ACC112 (cell line): ENCODE data around the gene OLFM2.
"Not testable (repeated sequence)": the region's sequence is repeated elsewhere in the genome, so short reads cannot be mapped to it uniquely, and the experiment has no call there.

ENCODE experiments used
- H2AFZ ChIP-seq: fragments of 200-600 bp; sonication (generic); one replicate; pipeline ENCODE4 v1.6.0; 2017; ENCODE audit warnings: antibody characterized with exemption, low read length; ENCODE audit not compliant: unreplicated experiment
- H3K27ac ChIP-seq: fragments of 200-600 bp; sonication (generic); 2 replicates; pipeline ENCODE4 v1.5.1; 2014; ENCODE audit warnings: low read depth, mild to moderate bottlenecking, antibody characterized with exemption, low read length, moderate library complexity
- H3K27me3 ChIP-seq: fragments of 200-600 bp; sonication (generic); 2 replicates; pipeline ENCODE4 v1.6.1; 2014; ENCODE audit warnings: mild to moderate bottlenecking, antibody characterized with exemption, low read length, moderate library complexity, mixed read lengths; ENCODE audit not compliant: insufficient read depth
- H3K36me3 ChIP-seq: fragments of 200-600 bp; sonication (generic); 2 replicates; pipeline ENCODE4 v1.6.1; 2016; ENCODE audit warnings: mild to moderate bottlenecking, antibody characterized with exemption, low read length, moderate library complexity, mixed read lengths; ENCODE audit not compliant: insufficient read depth
- H3K4me1 ChIP-seq: fragments of 200-600 bp; sonication (generic); one replicate; pipeline ENCODE4 v1.6.1; 2016; ENCODE audit warnings: low read length, mixed read lengths; ENCODE audit not compliant: insufficient read depth, unreplicated experiment, control insufficient read depth
- H3K4me3 ChIP-seq: fragments of 200-600 bp; sonication (generic); 2 replicates; pipeline ENCODE4 v1.5.1; 2014; ENCODE audit warnings: mild to moderate bottlenecking, low read depth, low read length
- H3K79me2 ChIP-seq: fragments of 200-600 bp; sonication (generic); one replicate; pipeline ENCODE4 v1.6.0; 2016; ENCODE audit warnings: low read length; ENCODE audit not compliant: control insufficient read depth, unreplicated experiment, insufficient read depth

OLFM2 gene

DNA sequence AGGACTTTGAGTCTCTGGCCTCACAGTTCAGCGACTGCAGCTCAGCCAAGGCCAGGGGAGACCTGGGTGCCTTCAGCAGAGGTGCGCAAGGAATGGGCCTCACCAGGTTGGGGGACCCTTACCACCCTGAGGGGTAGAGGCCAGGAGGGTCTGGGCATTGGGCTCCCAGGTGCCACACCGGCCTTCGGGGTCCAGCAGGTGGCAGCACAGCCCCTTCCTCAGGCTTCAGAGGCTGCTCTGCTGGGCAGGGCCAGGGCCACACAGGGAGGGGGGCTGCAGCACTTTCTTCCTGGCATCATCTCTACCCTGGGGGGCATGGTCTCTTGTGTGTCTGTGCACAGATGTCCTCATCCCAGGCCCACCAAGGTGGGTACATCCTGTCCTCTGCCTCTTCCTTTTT, 88.3 kb downstream of the OLFM2 start:
- no peak overlapping the region for H3K4me3 ChIP-seq
- no peaks in the 10 kb centered on the region for H3K27me3 ChIP-seq
- H3K27ac ChIP-seq: no peak overlapping the region
- H2AFZ ChIP-seq: no peak overlapping the region
- no peaks in the 10 kb centered on the region for H3K79me2 ChIP-seq
- H3K36me3 ChIP-seq: no peaks in the 10 kb centered on the region
- peaks cover 6% of the 10 kb centered on the region for H3K4me1 ChIP-seq

DNA sequence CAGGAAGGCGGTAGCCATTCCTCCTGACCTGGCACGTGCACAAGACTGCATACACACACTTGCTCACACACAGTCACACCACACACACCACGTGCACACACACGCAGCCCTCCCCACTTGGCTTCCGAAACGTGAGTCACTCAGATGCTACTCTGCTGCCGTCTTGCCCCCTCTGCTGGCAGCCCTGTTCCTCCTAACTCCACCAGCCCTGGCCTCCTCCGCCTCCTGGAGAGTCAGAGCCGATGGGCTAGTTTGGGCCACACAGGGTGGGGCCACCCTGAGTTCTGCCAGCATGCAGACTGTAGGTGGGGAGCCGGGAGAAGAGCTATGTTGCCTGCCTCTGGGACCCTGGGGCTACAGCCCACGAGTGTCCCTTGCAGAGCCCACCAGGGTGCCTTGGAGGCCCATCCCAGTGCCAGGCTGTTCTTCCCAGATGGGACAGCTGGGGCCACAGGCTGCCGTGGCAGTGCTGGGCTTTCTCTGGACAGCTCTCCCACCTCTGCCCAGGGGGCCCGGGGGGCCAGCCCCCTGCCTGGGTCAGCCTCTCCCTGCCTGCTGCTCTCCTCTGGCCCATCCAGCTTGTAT, 89.1 kb downstream of the OLFM2 start:
- no peaks in the 10 kb centered on the region for H3K36me3 ChIP-seq
- H3K4me1 ChIP-seq: peaks cover 6% of the 10 kb centered on the region

DNA sequence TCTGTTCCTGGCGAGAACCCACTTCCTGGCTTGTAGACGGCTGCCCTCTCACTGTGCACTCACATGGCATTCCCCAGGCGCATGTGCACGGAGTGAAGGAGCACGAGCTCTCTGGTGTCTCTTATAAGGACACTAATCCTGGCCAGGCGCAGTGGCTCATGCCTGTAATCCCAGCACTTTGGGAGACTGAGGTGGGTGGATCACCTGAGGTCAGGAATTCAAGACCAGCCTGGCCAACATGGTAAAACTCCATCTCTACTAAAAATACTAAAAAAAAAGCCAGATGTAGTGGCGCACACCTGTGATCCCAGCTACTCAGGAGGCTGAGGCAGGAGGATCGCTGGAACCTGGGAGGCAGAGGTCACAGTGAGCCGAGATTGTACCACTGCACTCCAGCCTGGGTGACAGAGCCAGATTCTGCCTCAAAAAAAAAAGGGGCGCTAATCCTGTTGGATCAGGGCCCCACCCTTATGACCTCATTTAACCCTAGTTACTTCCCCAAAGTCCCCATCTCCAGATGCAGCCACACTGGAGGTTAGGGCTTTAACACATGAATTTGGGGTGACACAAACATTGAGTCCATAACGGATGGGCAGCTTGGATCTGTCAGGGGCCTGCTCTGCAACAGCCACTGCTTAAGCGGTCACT, 92.6 kb downstream of the OLFM2 start:
- H3K27me3 ChIP-seq, H3K36me3 ChIP-seq, H3K79me2 ChIP-seq, H2AFZ ChIP-seq, H3K4me1 ChIP-seq, H3K4me3 ChIP-seq, H3K27ac ChIP-seq: not testable (repeated sequence)

More for the DNA sequence above, 89.1 kb downstream of the OLFM2 start:
- no peak overlapping the region for H3K27ac ChIP-seq
- no peak overlapping the region for H2AFZ ChIP-seq
- no peaks in the 10 kb centered on the region for H3K27me3 ChIP-seq
- H3K4me3 ChIP-seq: no peak overlapping the region
- no peaks in the 10 kb centered on the region for H3K79me2 ChIP-seq

DNA sequence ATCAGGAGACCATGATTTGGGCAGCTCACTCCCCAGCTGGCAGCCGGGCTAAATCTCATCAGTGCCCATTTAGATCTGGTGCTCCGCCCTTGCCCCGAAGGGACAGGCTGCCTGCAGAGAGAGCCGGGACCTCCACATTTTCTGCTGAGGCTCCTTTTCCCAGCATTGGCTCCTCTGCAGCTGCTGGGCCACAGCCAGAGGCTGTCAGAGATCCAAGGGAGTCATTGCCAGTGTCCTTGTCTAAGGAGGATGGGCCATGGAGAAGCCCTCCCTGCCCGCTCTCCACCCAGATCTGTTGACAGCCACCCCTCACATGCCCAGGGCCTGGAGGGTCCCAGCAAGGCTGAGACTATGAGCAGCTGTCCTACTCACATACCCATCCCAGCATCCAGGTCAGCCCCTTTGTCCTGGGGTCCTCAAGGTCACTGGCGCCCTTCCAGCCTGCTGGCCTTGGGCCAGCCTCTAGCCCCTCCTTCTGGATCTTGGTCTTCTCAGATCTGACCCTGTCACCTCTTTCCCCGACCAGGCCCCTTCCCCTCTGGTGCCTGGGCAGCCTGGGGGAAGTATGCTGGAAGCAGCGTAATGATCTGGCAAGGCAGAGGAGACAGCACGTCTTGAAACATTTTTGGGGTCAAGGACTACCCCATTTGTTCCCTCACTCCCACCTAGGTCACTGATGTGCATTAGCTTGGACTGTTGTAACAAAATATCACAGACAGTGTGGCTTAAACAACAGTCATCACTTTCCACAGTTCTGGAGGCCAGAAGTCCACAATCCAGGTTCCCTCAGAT, 93.3 kb downstream of the OLFM2 start:
- H3K27ac ChIP-seq: no peak overlapping the region
- H3K4me3 ChIP-seq: no peak overlapping the region
- H3K4me1 ChIP-seq: peaks cover 6% of the 10 kb centered on the region
- peaks cover 3% of the 10 kb centered on the region for H3K79me2 ChIP-seq
- H3K36me3 ChIP-seq: peaks cover 3% of the 10 kb centered on the region; the same call in 1 of the 2 replicates
- H2AFZ ChIP-seq: no peak overlapping the region
- H3K27me3 ChIP-seq: no peaks in the 10 kb centered on the region

DNA sequence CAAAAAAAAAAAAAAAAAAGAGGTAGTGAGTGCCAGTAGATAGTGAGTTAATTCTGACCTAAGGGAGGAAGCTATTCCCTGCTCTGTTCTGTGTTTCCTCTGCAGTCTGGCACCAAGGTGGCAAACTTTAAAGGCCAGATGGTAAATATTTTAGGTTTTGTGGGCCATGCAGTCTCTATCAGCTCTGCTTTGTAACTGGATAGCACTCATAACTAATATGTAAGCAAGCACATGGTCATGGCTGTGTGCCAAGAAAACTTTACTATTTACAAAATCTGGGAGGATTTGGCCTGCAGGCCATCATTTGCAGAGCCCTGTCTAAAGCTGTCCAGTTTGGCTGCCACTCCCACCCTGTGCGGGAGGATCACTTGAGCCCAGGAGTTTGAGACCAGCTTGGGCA, 96.9 kb downstream of the OLFM2 start:
- Histone ChIP-seq H3K4me1 (peaks cover 4% of the 10 kb centered on the region), H3K36me3 (peaks cover 3% of the 10 kb centered on the region; the same call in 1 of the 2 replicates), H2AFZ (no peak overlapping the region), H3K79me2 (peaks cover 18% of the 10 kb centered on the region), H3K27me3 (no peaks in the 10 kb centered on the region), H3K4me3 (no peak overlapping the region), H3K27ac (no peak overlapping the region)

DNA sequence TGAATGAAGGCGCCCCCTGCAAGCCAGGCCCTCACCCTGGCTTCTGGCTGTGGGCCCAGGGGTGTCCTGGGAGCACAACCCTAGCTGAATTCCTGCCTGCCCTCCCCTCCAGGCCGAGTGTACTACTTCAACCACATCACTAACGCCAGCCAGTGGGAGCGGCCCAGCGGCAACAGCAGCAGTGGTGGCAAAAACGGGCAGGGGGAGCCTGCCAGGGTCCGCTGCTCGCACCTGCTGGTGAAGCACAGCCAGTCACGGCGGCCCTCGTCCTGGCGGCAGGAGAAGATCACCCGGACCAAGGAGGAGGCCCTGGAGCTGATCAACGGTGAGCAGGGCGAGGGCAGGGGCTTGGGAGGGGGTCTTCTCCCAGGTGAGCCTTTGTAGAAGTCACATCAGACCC, 98.0 kb downstream of the OLFM2 start:
- Histone ChIP-seq H3K79me2 (peaks cover 18% of the 10 kb centered on the region), H3K27ac (no peak overlapping the region), H3K4me1 (peaks cover 4% of the 10 kb centered on the region), H3K4me3 (no peak overlapping the region), H2AFZ (no peak overlapping the region), H3K36me3 (peaks cover 3% of the 10 kb centered on the region; the same call in 1 of the 2 replicates), H3K27me3 (no peaks in the 10 kb centered on the region)

DNA sequence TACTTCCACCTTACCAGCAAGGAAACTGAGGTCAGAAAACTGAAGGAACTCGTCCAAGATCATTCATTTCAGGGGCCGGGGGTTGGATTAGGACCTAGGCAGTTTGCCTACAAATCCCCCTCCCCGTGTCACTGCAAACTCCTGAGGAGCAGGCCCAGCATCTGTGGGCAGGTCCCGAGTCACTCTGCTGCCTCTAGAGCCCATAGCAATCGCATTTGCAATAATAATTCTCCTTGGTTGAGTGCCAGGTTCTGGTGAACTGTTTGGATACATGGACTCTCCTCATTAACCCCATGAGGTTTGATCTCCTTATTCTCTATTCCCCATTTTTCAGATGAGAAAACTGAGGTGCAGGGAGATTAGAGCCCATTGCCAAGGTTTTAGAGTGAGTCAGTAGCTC, 100.3 kb downstream of the OLFM2 start:
- no peak overlapping the region for H2AFZ ChIP-seq
- H3K79me2 ChIP-seq: peaks cover 15% of the 10 kb centered on the region
- H3K27me3 ChIP-seq: no peaks in the 10 kb centered on the region
- H3K4me3 ChIP-seq: peak overlapping the region; percentile 84
- peaks cover 3% of the 10 kb centered on the region; the same call in 1 of the 2 replicates for H3K36me3 ChIP-seq
- peaks cover 4% of the 10 kb centered on the region for H3K4me1 ChIP-seq
- H3K27ac ChIP-seq: no peak overlapping the region

DNA sequence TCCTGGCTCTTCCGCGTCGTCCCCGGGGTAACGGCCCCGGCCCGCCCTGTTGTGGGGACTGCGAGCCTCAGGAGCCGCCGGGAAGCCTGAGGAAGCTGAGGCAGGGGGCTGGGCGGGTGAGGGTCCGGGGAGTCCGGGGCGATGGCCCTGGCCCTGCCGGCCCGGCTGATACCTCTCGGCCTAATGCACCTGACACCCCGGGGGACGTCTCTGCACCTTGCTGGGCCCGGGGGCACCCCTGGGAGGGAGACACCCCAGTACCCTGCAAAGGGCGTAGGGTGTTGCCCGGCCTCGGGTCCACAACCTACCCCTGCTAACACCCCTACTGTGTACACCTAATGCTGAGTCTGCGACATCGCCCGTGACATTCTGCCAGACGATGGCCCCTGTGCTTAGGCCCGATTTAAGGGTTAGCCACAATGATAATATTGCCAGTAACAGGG, 100.8 kb downstream of the OLFM2 start:
- H3K4me3 ChIP-seq: peak overlapping the region; percentile 84
- H3K36me3 ChIP-seq: peaks cover 3% of the 10 kb centered on the region; the same call in 1 of the 2 replicates
- no peak overlapping the region for H3K27ac ChIP-seq
- no peak overlapping the region for H2AFZ ChIP-seq
- H3K79me2 ChIP-seq: peaks cover 15% of the 10 kb centered on the region
- no peaks in the 10 kb centered on the region for H3K27me3 ChIP-seq
- H3K4me1 ChIP-seq: peaks cover 4% of the 10 kb centered on the region

DNA sequence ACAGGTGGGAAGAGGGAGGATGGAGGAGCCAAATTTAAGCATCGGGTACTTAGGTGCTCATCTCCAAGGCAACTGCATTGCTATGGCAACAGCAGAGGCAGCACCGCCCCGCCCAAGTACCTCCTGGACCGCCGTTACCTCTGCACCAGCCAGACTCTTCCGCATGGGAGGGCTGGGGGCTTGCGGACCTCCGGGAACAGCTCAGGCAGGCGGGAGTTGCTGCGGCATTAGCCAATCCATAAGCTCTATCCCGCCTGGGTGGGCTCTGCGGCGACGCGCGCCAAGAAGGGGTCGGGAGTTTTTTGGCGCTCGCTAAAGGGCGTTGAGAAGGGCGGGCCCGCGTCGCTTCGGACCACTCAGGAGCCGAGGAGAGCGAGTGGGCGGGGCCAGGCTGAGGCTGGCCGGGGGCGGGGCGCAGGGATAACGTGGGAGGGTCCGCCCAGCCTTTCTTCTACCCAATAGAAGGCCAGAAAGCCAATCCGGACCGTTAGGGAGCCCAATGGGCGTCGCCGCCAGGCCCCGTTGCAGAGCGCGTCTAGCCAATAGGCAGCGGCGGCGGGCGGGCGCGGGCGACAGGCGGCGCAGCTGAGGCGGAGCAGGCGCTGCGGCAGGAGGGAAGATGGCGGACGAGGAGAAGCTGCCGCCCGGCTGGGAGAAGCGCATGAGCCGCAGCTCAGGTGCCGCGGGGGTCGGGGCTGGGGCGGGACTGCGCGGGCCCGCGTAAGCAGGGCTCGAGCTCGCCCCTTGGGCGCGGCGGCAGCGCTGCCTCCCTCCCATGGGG, 101.4 kb downstream of the OLFM2 start, which contains the start of gene PIN1:
TSS of gene PIN1 (plus strand) at position 593 of the 781 bp plus-strand sequence. CDS start at position 620, 27 bp downstream.
- Histone ChIP-seq H3K4me3 (peak within 1 kb of the TSS; percentile 84), H3K79me2 (peaks cover 18% of the 10 kb centered on the region), H3K4me1 (peaks cover 4% of the 10 kb centered on the region), H3K36me3 (peaks cover 3% of the 10 kb centered on the region; the same call in 1 of the 2 replicates), H2AFZ (no peak within 1 kb of the TSS), H3K27ac (no peak within 1 kb of the TSS), H3K27me3 (no peaks in the 10 kb centered on the region)

DNA sequence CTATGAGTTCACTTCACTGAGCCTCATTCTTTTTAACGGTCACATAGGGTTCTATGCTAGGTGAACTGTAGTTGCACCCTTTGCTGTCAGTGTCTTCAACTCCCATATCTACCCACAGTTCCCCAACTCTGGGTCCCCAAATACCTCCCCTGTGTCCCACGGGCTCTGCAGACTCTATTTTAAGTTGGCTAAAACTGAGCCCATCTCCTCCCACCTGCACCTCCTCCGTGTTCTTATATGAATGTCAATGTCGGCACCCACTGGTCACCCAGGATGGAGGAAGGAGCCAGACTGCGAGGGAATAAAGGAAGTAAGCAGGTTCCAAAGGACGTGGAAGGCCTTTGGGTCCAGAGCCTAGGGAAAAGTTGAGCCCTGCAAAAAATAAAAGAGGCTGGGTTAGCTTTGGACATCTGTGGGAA, 102.0 kb downstream of the OLFM2 start:
- H3K4me3 ChIP-seq: peak overlapping the region; percentile 84
- H2AFZ ChIP-seq: no peak overlapping the region
- no peak overlapping the region for H3K27ac ChIP-seq
- H3K79me2 ChIP-seq: peaks cover 19% of the 10 kb centered on the region
- peaks cover 4% of the 10 kb centered on the region for H3K4me1 ChIP-seq
- peaks cover under 1% of the 10 kb centered on the region; the same call in 1 of the 2 replicates for H3K36me3 ChIP-seq
- H3K27me3 ChIP-seq: no peaks in the 10 kb centered on the region
